H1 (cell line): Measurements from ENCODE around the gene TOP1. TPM values are rescaled to one million over a fixed set of nuclear protein-coding genes. Genes with fewer than 3 reads are reported as not detected.

Experiments used
- CHD7 ChIP-seq: fragments of 300-600 bp; sonication (generic); IDR thresholded peaks from 2 replicates; pipeline ENCODE4 v1.7.1; 2012; ENCODE audit warnings: low read length, moderate library complexity, mild to moderate bottlenecking, inconsistent platforms; ENCODE audit not compliant: insufficient replicate concordance
- EP300 ChIP-seq, 2 experiments: IDR thresholded peaks; 1 replicate in 1 of 2; 2 replicates in 1 of 2; pipeline ENCODE4 v1.6.1; 2011 to 2012; ENCODE audit warnings: low read depth in 2 of 2, low read length in 2 of 2, mild to moderate bottlenecking in 2 of 2, borderline replicate concordance in 1 of 2, inconsistent platforms in 1 of 2, moderate library complexity in 1 of 2
- KDM1A ChIP-seq: fragments of 200-600, 300-600 bp; sonication (generic); IDR thresholded peaks from 2 replicates; pipeline ENCODE4 v1.7.1; 2016; ENCODE audit warnings: mild to moderate bottlenecking, low read length, borderline replicate concordance
- SP4 ChIP-seq: IDR thresholded peaks from 2 replicates; pipeline ENCODE4 v1.6.1; 2012; ENCODE audit warnings: low read length, inconsistent platforms
- polyA plus RNA-seq, 7 experiments: library from polyadenylated mRNA; depleted of rRNA in 3 of 7; stranded (reverse) in 5 of 7; unstranded in 2 of 7; fragments of >200 nt in 5 of 7; fragments of 200-250 nt in 2 of 7; gene quantifications; 1 replicate in 5 of 7; 2 replicates in 1 of 7; 4 replicates in 1 of 7; pipeline versions ENCODE4 v1.2.1 to v1.2.3, GENCODE V29; 2011 to 2013; ENCODE audit warnings: missing spikeins in 2 of 7, mixed read lengths in 2 of 7
- total RNA-seq: library from RNA; stranded (reverse); fragmentation: NEBNext Ultra II Directional; extraction: Animal tissue kit (Norgen Biotek cat#: 25700); gene quantifications from 2 replicates; pipeline ENCODE4 v1.2.1, GENCODE V29; 2021
- TF ChIP-seq, protein P1 (sequence below): IDR thresholded peaks from 2 replicates; pipeline ENCODE4 v1.6.1; 2012; ENCODE audit warnings: low read length, inconsistent platforms

Gene TOP1
- total and polyA plus RNA-seq, 2 of the 8 experiments (the other 6 are each of a cell fraction or from before 2014, with no cell fraction given), result 7.4 to 108 TPM

DNA sequence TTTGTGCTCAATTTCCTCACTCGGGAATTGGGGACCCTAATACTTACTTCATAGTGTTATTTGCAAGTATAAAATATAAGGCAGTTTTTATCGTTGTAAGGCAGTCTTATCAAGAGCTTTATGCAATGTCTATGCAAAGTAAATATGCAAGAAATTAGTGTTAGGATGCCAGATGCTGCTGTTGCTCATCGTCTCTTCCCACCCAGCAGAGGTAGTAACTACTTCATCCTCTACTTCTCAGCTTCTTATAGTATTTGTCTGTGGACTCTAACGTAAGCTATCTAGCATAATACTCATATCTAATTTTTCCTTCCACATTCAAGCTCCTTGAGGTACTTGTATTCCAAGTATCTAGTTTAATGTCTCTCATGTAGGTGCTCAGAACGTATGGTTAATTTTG lies 120.3 kb downstream of the TOP1 start (continued):
- TF ChIP-seq CHD7, result no peak
- TF ChIP-seq EP300 (IDR thresholded peaks at IDR 0.05; ENCODE audit: borderline replicate concordance in 1 of 2, low read depth in 2 of 2, low read length in 2 of 2), result no peak
- TF ChIP-seq, protein P1, sequence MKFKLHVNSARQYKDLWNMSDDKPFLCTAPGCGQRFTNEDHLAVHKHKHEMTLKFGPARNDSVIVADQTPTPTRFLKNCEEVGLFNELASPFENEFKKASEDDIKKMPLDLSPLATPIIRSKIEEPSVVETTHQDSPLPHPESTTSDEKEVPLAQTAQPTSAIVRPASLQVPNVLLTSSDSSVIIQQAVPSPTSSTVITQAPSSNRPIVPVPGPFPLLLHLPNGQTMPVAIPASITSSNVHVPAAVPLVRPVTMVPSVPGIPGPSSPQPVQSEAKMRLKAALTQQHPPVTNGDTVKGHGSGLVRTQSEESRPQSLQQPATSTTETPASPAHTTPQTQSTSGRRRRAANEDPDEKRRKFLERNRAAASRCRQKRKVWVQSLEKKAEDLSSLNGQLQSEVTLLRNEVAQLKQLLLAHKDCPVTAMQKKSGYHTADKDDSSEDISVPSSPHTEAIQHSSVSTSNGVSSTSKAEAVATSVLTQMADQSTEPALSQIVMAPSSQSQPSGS, result no peak
- TF ChIP-seq KDM1A, result no peak
- TF ChIP-seq SP4, result no peak
